ENCODE data around the gene TGFBI.

TGFBI gene

GRCh38 chr5:136000932-136001331, 27.9 kb upstream of the TGFBI start:
- Histone ChIP-seq H3K4me3 (ENCODE audit: low read depth in 1 of 2, low read length in 2 of 2) (no peak overlapping the region), H3K27ac (ENCODE audit: low read length) (no peak overlapping the region), H3K27me3 (ENCODE audit: insufficient read depth, low read length, poor library complexity) (peaks cover 3% of the 10 kb centered on the region), H3K4me2 (ENCODE audit: insufficient read depth, low read length) (no peak overlapping the region), H3K4me1 (ENCODE audit: insufficient read depth, low read length) (no peaks in the 10 kb centered on the region), H3K9ac (ENCODE audit: low read depth, low read length) (no peak overlapping the region), H3K79me2 (ENCODE audit: insufficient read depth, low read length) (no peaks in the 10 kb centered on the region), H4K20me1 (ENCODE audit: insufficient read depth, low read length) (no peaks in the 10 kb centered on the region), H3K9me3 (ENCODE audit: insufficient read depth, low read length, severe bottlenecking) (no peaks in the 10 kb centered on the region), H2AFZ (ENCODE audit: low read depth, low read length) (no peak overlapping the region), H3K36me3 (ENCODE audit: insufficient read depth, low read length) (no peaks in the 10 kb centered on the region)
- ATAC-seq (ENCODE audit: insufficient read depth, low read depth) (no peak), DNase-seq (no peak)
- TF ChIP-seq CTCF (IDR thresholded peaks at IDR 0.05; ENCODE audit: borderline replicate concordance, extremely low read depth, low read length, poor library complexity, severe bottlenecking): no peak
- TF ChIP-seq EZH2 (IDR thresholded peaks at IDR 0.05; ENCODE audit: borderline replicate concordance, low read depth, low read length, severe bottlenecking): no peak

GRCh38 chr5:136001466-136001981, 27.3 kb upstream of the TGFBI start:
- no peaks in the 10 kb centered on the region for H3K4me1 ChIP-seq (ENCODE audit: insufficient read depth, low read length)
- no peak overlapping the region for H3K4me2 ChIP-seq (ENCODE audit: insufficient read depth, low read length)
- no peak overlapping the region for H3K27ac ChIP-seq (ENCODE audit: low read length)
- H3K27me3 ChIP-seq (ENCODE audit: insufficient read depth, low read length, poor library complexity): peaks cover 3% of the 10 kb centered on the region
- H3K9ac ChIP-seq (ENCODE audit: low read depth, low read length): no peak overlapping the region
- H3K4me3 ChIP-seq (ENCODE audit: low read depth in 1 of 2, low read length in 2 of 2): no peak overlapping the region
- no peaks in the 10 kb centered on the region for H4K20me1 ChIP-seq (ENCODE audit: insufficient read depth, low read length)
- H2AFZ ChIP-seq (ENCODE audit: low read depth, low read length): no peak overlapping the region
- H3K36me3 ChIP-seq (ENCODE audit: insufficient read depth, low read length): no peaks in the 10 kb centered on the region
- no peak for TF ChIP-seq CTCF (IDR thresholded peaks at IDR 0.05; ENCODE audit: borderline replicate concordance, extremely low read depth, low read length, poor library complexity, severe bottlenecking)
- no peak for TF ChIP-seq EZH2 (IDR thresholded peaks at IDR 0.05; ENCODE audit: borderline replicate concordance, low read depth, low read length, severe bottlenecking)
- no peaks in the 10 kb centered on the region for H3K9me3 ChIP-seq (ENCODE audit: insufficient read depth, low read length, severe bottlenecking)
- no peak for ATAC-seq (ENCODE audit: insufficient read depth, low read depth)
- DNase-seq: no peak
- no peaks in the 10 kb centered on the region for H3K79me2 ChIP-seq (ENCODE audit: insufficient read depth, low read length)

- Histone ChIP-seq H2AFZ (ENCODE audit: low read depth, low read length) (no peak overlapping the region), H3K4me3 (ENCODE audit: low read depth in 1 of 2, low read length in 2 of 2) (no peak overlapping the region), H3K9ac (ENCODE audit: low read depth, low read length) (no peak overlapping the region), H3K4me1 (ENCODE audit: insufficient read depth, low read length) (no peaks in the 10 kb centered on the region), H3K79me2 (ENCODE audit: insufficient read depth, low read length) (no peaks in the 10 kb centered on the region), H3K27ac (ENCODE audit: low read length) (no peak overlapping the region), H3K27me3 (ENCODE audit: insufficient read depth, low read length, poor library complexity) (peaks cover 3% of the 10 kb centered on the region), H3K36me3 (ENCODE audit: insufficient read depth, low read length) (no peaks in the 10 kb centered on the region), H3K9me3 (ENCODE audit: insufficient read depth, low read length, severe bottlenecking) (no peaks in the 10 kb centered on the region), H4K20me1 (ENCODE audit: insufficient read depth, low read length) (no peaks in the 10 kb centered on the region), H3K4me2 (ENCODE audit: insufficient read depth, low read length) (no peak overlapping the region)
- ATAC-seq (ENCODE audit: insufficient read depth, low read depth) (no peak), DNase-seq (no peak)
- TF ChIP-seq CTCF (IDR thresholded peaks at IDR 0.05; ENCODE audit: borderline replicate concordance, extremely low read depth, low read length, poor library complexity, severe bottlenecking): no peak
- no peak for TF ChIP-seq EZH2 (IDR thresholded peaks at IDR 0.05; ENCODE audit: borderline replicate concordance, low read depth, low read length, severe bottlenecking)
Observed at GRCh38 chr5:136004436-136004835, 24.4 kb upstream of the TGFBI start.

GRCh38 chr5:136005476-136005875, 23.3 kb upstream of the TGFBI start:
- Histone ChIP-seq H3K27me3 (ENCODE audit: insufficient read depth, low read length, poor library complexity) (peaks cover 3% of the 10 kb centered on the region), H3K4me3 (ENCODE audit: low read depth in 1 of 2, low read length in 2 of 2) (no peak overlapping the region), H4K20me1 (ENCODE audit: insufficient read depth, low read length) (no peaks in the 10 kb centered on the region), H3K9ac (ENCODE audit: low read depth, low read length) (no peak overlapping the region), H3K79me2 (ENCODE audit: insufficient read depth, low read length) (no peaks in the 10 kb centered on the region), H3K9me3 (ENCODE audit: insufficient read depth, low read length, severe bottlenecking) (no peaks in the 10 kb centered on the region), H2AFZ (ENCODE audit: low read depth, low read length) (no peak overlapping the region), H3K36me3 (ENCODE audit: insufficient read depth, low read length) (no peaks in the 10 kb centered on the region), H3K4me2 (ENCODE audit: insufficient read depth, low read length) (no peak overlapping the region), H3K27ac (ENCODE audit: low read length) (no peak overlapping the region), H3K4me1 (ENCODE audit: insufficient read depth, low read length) (no peaks in the 10 kb centered on the region)
- no peak for ATAC-seq (ENCODE audit: insufficient read depth, low read depth)
- TF ChIP-seq CTCF (IDR thresholded peaks at IDR 0.05; ENCODE audit: borderline replicate concordance, extremely low read depth, low read length, poor library complexity, severe bottlenecking) (no peak), EZH2 (IDR thresholded peaks at IDR 0.05; ENCODE audit: borderline replicate concordance, low read depth, low read length, severe bottlenecking) (no peak)
- no peak for DNase-seq

Data from DND-41 (cell line).